ENCODE measurements around the gene TCF12.
A peak's percentile ranks its signal among the peaks of the same experiment; 100 is the strongest.

Gene TCF12

DNA sequence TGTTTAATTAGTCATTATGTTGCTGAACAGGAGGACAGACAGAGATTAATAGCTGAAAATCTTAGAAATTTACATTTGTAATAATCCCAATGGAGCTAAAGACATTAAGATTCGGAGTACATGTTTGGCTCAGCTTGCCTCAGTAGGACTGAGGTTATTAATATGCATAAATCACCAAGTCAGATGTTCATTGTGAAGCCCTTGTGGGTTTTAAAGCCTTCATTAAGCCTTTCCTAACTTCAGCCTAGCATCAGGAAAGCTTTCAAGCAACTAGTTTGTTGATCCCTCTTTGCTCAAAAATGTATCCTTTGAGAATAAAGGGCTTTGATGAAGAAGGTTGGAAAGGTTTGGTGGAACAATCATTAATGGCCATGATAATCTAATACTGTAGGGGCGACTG lies 279.7 kb downstream of the TCF12 start:
- FAIRE-seq (no peak), DNase-seq (ENCODE audit: insufficient read length, low spot score) (no peak)
- no peak for TF ChIP-seq CTCF (IDR thresholded peaks at IDR 0.05; ENCODE audit: insufficient read depth, missing control alignments)

DNA sequence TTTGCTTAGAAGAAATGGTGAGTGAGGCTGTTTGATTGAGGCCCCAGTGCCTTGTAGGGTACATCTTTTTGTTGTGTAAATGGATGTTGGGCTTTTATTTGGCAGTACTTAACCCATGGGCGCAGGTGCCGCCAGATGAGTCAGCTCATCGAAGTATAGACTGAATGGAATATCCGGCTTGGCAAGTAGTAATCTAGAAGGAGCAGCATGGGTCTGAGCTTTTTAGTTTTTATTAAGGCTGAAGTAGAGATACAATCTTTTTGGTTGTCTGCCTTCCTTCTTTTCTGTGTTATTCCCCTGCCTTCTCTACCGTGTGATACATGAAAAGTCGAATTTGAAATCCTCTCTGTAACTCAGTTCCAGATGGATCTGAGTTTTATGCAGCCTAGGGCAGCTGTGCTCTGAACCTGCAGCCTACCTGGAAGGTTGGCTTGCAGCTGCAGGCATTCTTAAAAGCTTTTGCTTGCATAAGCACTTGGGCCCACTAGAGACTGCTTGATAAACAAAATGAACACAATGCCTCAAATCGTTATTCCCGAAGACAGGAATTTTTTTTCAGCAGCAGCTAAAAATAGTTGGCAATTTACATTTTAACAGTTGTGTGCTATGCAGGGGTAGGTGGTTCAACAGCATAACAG lies 280.3 kb downstream of the TCF12 start:
- FAIRE-seq (no peak), DNase-seq (ENCODE audit: insufficient read length, low spot score) (no peak)
- no peak for TF ChIP-seq CTCF (IDR thresholded peaks at IDR 0.05; ENCODE audit: insufficient read depth, missing control alignments)

- FAIRE-seq (no peak), DNase-seq (ENCODE audit: insufficient read length, low spot score) (no peak)
- no peak for TF ChIP-seq CTCF (IDR thresholded peaks at IDR 0.05; ENCODE audit: insufficient read depth, missing control alignments)
Observed at GRCh38 chr15:57201578-57201977, 283.1 kb downstream of the TCF12 start.

DNA sequence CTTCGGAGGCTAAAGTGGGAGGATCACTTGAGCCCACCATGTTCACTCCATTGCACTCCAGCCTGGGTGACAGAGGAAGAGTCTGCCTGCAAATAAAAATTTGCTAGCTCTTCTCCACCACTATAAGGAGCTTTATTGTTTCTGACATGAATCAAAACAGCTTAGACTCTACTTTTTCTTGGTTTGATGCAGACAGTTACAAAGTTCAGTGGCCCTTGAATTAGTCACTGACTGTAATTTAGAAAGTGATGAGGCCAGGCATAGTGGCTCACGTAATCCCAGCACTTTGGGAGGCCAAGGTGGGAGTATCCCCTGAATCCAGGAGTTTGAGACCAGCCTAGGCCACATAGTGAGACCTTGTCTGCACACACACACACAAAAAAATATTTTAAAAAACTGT lies 285.5 kb downstream of the TCF12 start:
- TF ChIP-seq CTCF (IDR thresholded peaks at IDR 0.05; ENCODE audit: insufficient read depth, missing control alignments) = no peak
- DNase-seq (ENCODE audit: insufficient read length, low spot score) = no peak

GRCh38 chr15:57205027-57205855 lies 286.8 kb downstream of the TCF12 start:
- TF ChIP-seq CTCF (IDR thresholded peaks at IDR 0.05; ENCODE audit: insufficient read depth, missing control alignments) = no peak
- DNase-seq (ENCODE audit: insufficient read length, low spot score) (no peak), FAIRE-seq (peak; percentile 84)

More for the DNA sequence above, 285.5 kb downstream of the TCF12 start:
- no peak for FAIRE-seq

DNA sequence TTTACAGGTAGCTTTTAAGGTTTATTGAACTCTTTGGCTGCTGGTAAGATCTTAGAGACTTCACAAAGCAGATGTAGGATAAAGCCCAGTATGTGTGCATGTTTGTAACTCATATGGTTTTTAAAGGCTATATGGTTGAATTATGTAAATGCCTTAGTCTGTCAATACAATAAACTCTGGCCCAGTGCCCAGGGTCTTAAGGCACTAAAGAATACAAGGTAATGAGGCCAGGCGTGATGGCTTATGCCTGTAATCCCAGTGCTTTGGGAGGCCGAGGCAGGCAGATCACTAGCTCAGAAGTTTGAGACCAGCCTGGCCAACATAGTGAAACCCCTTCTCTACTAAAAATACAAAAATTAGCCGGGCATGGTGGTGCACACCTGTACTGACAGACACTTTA lies 287.6 kb downstream of the TCF12 start:
- no peak for TF ChIP-seq CTCF (IDR thresholded peaks at IDR 0.05; ENCODE audit: insufficient read depth, missing control alignments)
- DNase-seq (ENCODE audit: insufficient read length, low spot score) (no peak), FAIRE-seq (no peak)

DNA sequence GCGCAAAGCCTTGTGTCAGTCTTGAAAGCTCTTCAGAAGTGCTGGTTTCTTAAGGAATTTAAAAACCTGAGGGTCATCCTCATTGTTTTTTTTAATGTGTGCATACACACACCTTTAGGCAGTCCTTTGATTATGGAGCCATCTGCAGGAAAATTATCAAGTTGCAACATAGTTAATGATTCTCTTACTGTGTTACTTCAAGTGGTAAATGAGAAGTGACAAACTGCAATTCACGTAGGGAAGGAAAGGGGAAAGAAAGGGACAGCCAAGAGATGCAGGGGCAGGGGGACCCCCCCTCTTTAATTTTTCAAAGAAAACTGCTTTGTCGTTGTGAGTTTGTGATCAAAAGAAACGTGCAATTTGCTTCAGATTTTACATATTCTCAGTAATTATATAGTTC lies 295.4 kb downstream of the TCF12 start:
- FAIRE-seq (peak; percentile 58), DNase-seq (ENCODE audit: insufficient read length, low spot score) (no peak)
- peak; percentile 64 for TF ChIP-seq CTCF (IDR thresholded peaks at IDR 0.05; ENCODE audit: insufficient read depth, missing control alignments)
